Motor neuron (in vitro differentiated cells): Measurements from ENCODE around the gene SLC25A2. TPM values are rescaled to one million over a fixed set of nuclear protein-coding genes. Genes with fewer than 3 reads are reported as not detected.

Experiments
- ATAC-seq, 8 experiments: fragments of 200-7000 bp; cut with Tn5 transposase; replicated peaks in 6 of 8; 2 replicates each; pipeline ENCODE4 v1.8.0; 2021; ENCODE audit warnings: mild to moderate bottlenecking in 8 of 8, moderate library complexity in 8 of 8
- H3K27ac ChIP-seq, 2 donors: fragments of 250-450 bp; sonication (Bioruptor Pico); 2 replicates each; pipeline ENCODE4 v1.9.0; 2021; ENCODE audit warnings: antibody characterized with exemption in 2 of 2, mild to moderate bottlenecking in 2 of 2, moderate library complexity in 1 of 2
- H3K4me1 ChIP-seq, 2 donors: fragments of 250-450 bp; sonication (Bioruptor Pico); replicated peaks in 1 of 2; 2 replicates each; pipeline ENCODE4 v1.6.1; 2021; ENCODE audit warnings: antibody characterized with exemption in 2 of 2, mild to moderate bottlenecking in 2 of 2, moderate library complexity in 1 of 2
- H3K4me3 ChIP-seq, 5 donors: fragments of 250-450 bp; sonication (Bioruptor Pico); 2 replicates each; pipeline ENCODE4 v1.9.0; 2021; ENCODE audit warnings: antibody characterized with exemption in 5 of 5, mild to moderate bottlenecking in 5 of 5, moderate library complexity in 4 of 5
- WGBS, 10 experiments: fragments of 450-650 bp; shearing (Covaris generic); methylation state at CpG; one replicate each; pipeline ENCODE4 v1.0.0; 2022; 5-methylcytosine and 5-hydroxymethylcytosine counted together
- in situ Hi-C, 9 experiments: fragments of 400-800 bp; cut with MboI; loops; one replicate each; pipeline ENCODE4 v1.15.0; 2021; ENCODE audit warnings: low sequenced_read_pairs in 9 of 9, low pct_unique_long_range_greater_than_20kb in 2 of 9; ENCODE audit not compliant: unreplicated experiment in 9 of 9
- total RNA-seq, 8 experiments: library from RNA; unstranded; fragments of 300-600 nt; gene quantifications; 2 replicates each; pipeline versions ENCODE4 v1.2.3 to v1.2.4, GENCODE V29; 2022

Gene SLC25A2
- total RNA-seq, 8 experiments from 2014 or later: 0.14 to 1.4 (median 0.54) TPM; not detected in 2

DNA sequence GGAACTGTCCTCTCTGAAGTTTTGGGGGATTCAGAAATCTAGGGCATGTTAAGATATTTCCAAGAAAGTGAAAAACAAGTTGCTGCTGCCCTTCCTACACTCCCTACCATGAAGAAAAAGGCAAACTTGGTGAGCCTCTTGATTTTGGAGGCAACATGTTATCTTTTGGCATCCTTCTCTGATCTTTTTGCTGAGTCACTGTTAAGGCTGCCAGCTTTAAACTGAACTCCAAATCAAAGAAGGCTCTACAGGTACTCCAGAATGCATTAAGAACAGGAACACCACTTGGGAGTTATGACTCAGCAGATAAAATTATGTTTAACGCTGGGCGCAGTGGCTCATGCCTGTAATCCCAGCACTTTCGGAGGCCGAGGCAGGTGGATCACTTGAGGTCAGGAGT is 34.7 kb downstream of the SLC25A2 start:
- no peak overlapping the region for H3K4me3 ChIP-seq
- WGBS, 10 experiments: 50 to 100% (median 88%) methylated on average over 1 to 4 of the region's 4 CpGs; no CpG with 5 or more reads in 2 of the 10 experiments
- no peaks in the 10 kb centered on the region for H3K4me1 ChIP-seq
- in situ Hi-C loops: loop anchor here in 1 of 9 experiments (25.0 kb wide), 1 partner anchor 107 kb away; the partner anchor contains the start of genes PCDHB6 and PCDHB7
- no peak for ATAC-seq
- H3K27ac ChIP-seq: no peak overlapping the region

GRCh38 chr5:141261238-141261546 is 42.7 kb downstream of the SLC25A2 start:
- H3K4me1 ChIP-seq: no peaks in the 10 kb centered on the region
- in situ Hi-C loops: loop anchor here in 1 of 9 experiments (25.0 kb wide), 1 partner anchor 99 kb away; the partner anchor contains the start of genes PCDHB6 and PCDHB7
- WGBS, 10 experiments: 10 to 100% (median 34%) methylated on average over 1 of the region's 1 CpG; no CpG with 5 or more reads in 2 of the 10 experiments

GRCh38 chr5:141260458-141261237 is 43.2 kb downstream of the SLC25A2 start:
- Histone ChIP-seq H3K4me3 (no peak overlapping the region), H3K27ac (no peak overlapping the region), H3K4me1 (no peaks in the 10 kb centered on the region)
- ATAC-seq: no peak
- in situ Hi-C loops: loop anchor here in 1 of 9 experiments (25.0 kb wide), 1 partner anchor 98 kb away; the partner anchor contains the start of genes PCDHB6 and PCDHB7
- 21 to 69% (median 48%) methylated on average over 1 to 5 of the region's 5 CpGs for WGBS, 10 experiments

More at GRCh38 chr5:141261238-141261546, 42.7 kb downstream of the SLC25A2 start:
- Histone ChIP-seq H3K4me3 (no peak overlapping the region), H3K27ac (no peak overlapping the region)
- ATAC-seq: no peak

DNA sequence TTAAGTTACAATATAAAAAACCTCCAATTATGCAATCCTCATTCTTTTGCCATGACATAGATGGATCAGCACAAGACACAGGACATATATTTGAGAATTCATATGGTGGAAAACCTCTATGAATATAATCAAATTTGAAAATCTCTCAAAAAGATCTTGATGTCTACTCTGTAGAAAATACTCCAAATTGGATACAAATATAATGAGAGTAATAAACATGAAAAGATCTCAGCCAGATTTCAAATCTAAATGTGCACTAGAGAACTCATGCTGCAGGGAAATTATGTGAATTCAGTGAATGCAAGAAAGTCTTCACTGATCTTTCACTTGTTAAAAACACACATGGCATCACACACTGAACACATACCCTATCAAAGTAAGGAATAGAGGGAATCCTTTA is 44.9 kb downstream of the SLC25A2 start:
- H3K4me1 ChIP-seq: no peaks in the 10 kb centered on the region
- H3K4me3 ChIP-seq: no peak overlapping the region
- H3K27ac ChIP-seq: no peak overlapping the region
- in situ Hi-C loops: loop anchor here in 1 of 9 experiments (25.0 kb wide), 1 partner anchor 97 kb away; the partner anchor contains the start of genes PCDHB6 and PCDHB7
- no peak for ATAC-seq

GRCh38 chr5:141258464-141258863 is 45.4 kb downstream of the SLC25A2 start:
- no peak overlapping the region for H3K27ac ChIP-seq
- no peak for ATAC-seq
- in situ Hi-C loops: loop anchor here in 1 of 9 experiments (25.0 kb wide), 1 partner anchor 96 kb away; the partner anchor contains the start of genes PCDHB6 and PCDHB7
- no peak overlapping the region for H3K4me3 ChIP-seq
- no peaks in the 10 kb centered on the region for H3K4me1 ChIP-seq

Other genes with a start within 250 kb of the SLC25A2 start
- 10 to 100 TPM in 5 of 8 experiments, 1 to 10 TPM in 2, under 1 TPM in 1; 0.36 to 45.7 (median 10.3) TPM for gene PCDHB2, start 209.4 kb downstream of the SLC25A2 start, total RNA-seq
- gene PCDHB3, start 203.6 kb downstream of the SLC25A2 start, total RNA-seq: 1 to 10 TPM in 7 of 8 experiments, not detected in 1; 1.6 to 7.6 (median 2.8) TPM
- gene PCDHB4, start 182.2 kb downstream of the SLC25A2 start, total RNA-seq: 1 to 10 TPM in 4 of 8 experiments, under 1 TPM in 4; 0.20 to 2.0 (median 1.2) TPM
- gene PCDHB5, start 168.8 kb downstream of the SLC25A2 start, total RNA-seq: 10 to 100 TPM in 3 of 8 experiments, 1 to 10 TPM in 1, under 1 TPM in 3, not detected in 1; 0.27 to 51.6 (median 8.5) TPM
- 1 to 10 TPM in 4 of 8 experiments, under 1 TPM in 3, not detected in 1; 0.28 to 2.8 (median 2.3) TPM for gene PCDHB6, start 154.0 kb downstream of the SLC25A2 start, total RNA-seq
- gene PCDHB7, start 131.4 kb downstream of the SLC25A2 start, total RNA-seq: 1 to 10 TPM in 3 of 8 experiments, under 1 TPM in 5; 0.20 to 2.0 (median 0.50) TPM
- 1 to 10 TPM in 4 of 8 experiments, under 1 TPM in 4; 0.11 to 4.4 (median 1.8) TPM for gene PCDHB8, start 126.3 kb downstream of the SLC25A2 start, total RNA-seq
- 1 to 10 TPM in 5 of 8 experiments, under 1 TPM in 3; 0.25 to 3.4 (median 1.8) TPM for gene PCDHB16, start 121.7 kb downstream of the SLC25A2 start, total RNA-seq
- 10 to 100 TPM in 1 of 8 experiments, 1 to 10 TPM in 6, under 1 TPM in 1; 0.72 to 10.1 (median 2.3) TPM for gene PCDHB9, start 116.9 kb downstream of the SLC25A2 start, total RNA-seq
- 10 to 100 TPM in 1 of 8 experiments, 1 to 10 TPM in 4, under 1 TPM in 3; 0.20 to 25.4 (median 5.5) TPM for gene PCDHB10, start 111.7 kb downstream of the SLC25A2 start, total RNA-seq
- 1 to 10 TPM in 6 of 8 experiments, under 1 TPM in 2; 0.46 to 6.1 (median 3.4) TPM for gene PCDHB11, start 104.4 kb downstream of the SLC25A2 start, total RNA-seq
- 1 to 10 TPM in 5 of 8 experiments, under 1 TPM in 3; 0.31 to 8.9 (median 2.9) TPM for gene PCDHB12, start 95.3 kb downstream of the SLC25A2 start, total RNA-seq
- gene PCDHB13, start 90.1 kb downstream of the SLC25A2 start, total RNA-seq: 1 to 10 TPM in 7 of 8 experiments, under 1 TPM in 1; 0.25 to 6.7 (median 2.9) TPM
- gene PCDHB14, start 80.7 kb downstream of the SLC25A2 start, total RNA-seq: 10 to 100 TPM in 1 of 8 experiments, 1 to 10 TPM in 7; 1.2 to 16.7 (median 6.5) TPM
- gene PCDHB15, start 58.7 kb downstream of the SLC25A2 start, total RNA-seq: 1 to 10 TPM in 6 of 8 experiments, under 1 TPM in 2; 0.25 to 8.6 (median 3.5) TPM
- 100 to 1,000 TPM in 2 of 8 experiments, 10 to 100 TPM in 6; 58.8 to 118 (median 71.3) TPM for gene TAF7, start 16.7 kb upstream of the SLC25A2 start, total RNA-seq
- gene PCDHGA1, start 26.5 kb upstream of the SLC25A2 start, total RNA-seq: 1 to 10 TPM in 2 of 8 experiments, under 1 TPM in 6; 0.23 to 1.3 (median 0.79) TPM
- 1 to 10 TPM in 2 of 8 experiments, under 1 TPM in 6; 0.16 to 1.5 (median 0.34) TPM for gene PCDHGA2, start 34.7 kb upstream of the SLC25A2 start, total RNA-seq
- 10 to 100 TPM in 1 of 8 experiments, 1 to 10 TPM in 1, under 1 TPM in 6; 0.05 to 32.1 (median 0.65) TPM for gene PCDHGA3, start 39.8 kb upstream of the SLC25A2 start, total RNA-seq
- gene PCDHGB1, start 46.0 kb upstream of the SLC25A2 start, total RNA-seq: 1 to 10 TPM in 3 of 8 experiments, under 1 TPM in 5; 0.33 to 4.4 (median 0.83) TPM
- gene PCDHGA4, start 51.0 kb upstream of the SLC25A2 start, total RNA-seq: 1 to 10 TPM in 5 of 8 experiments, under 1 TPM in 3; 0.22 to 3.2 (median 1.4) TPM
- gene PCDHGB2, start 55.9 kb upstream of the SLC25A2 start, total RNA-seq: 10 to 100 TPM in 1 of 8 experiments, 1 to 10 TPM in 2, under 1 TPM in 5; 0.41 to 10.7 (median 0.83) TPM
- gene PCDHGA5, start 60.1 kb upstream of the SLC25A2 start, total RNA-seq: 1 to 10 TPM in 2 of 8 experiments, under 1 TPM in 6; 0.16 to 5.2 (median 0.50) TPM
- gene PCDHGB3, start 66.2 kb upstream of the SLC25A2 start, total RNA-seq: 1 to 10 TPM in 3 of 8 experiments, under 1 TPM in 5; 0.22 to 6.5 (median 0.59) TPM
- gene PCDHGA6, start 69.8 kb upstream of the SLC25A2 start, total RNA-seq: 1 to 10 TPM in 4 of 8 experiments, under 1 TPM in 4; 0.11 to 6.9 (median 0.88) TPM
- 1 to 10 TPM in 2 of 8 experiments, under 1 TPM in 6; 0.16 to 5.8 (median 0.52) TPM for gene PCDHGA7, start 78.7 kb upstream of the SLC25A2 start, total RNA-seq
- 10 to 100 TPM in 1 of 8 experiments, 1 to 10 TPM in 5, under 1 TPM in 2; 0.22 to 92.9 (median 1.4) TPM for gene PCDHGB4, start 83.6 kb upstream of the SLC25A2 start, total RNA-seq
- 1 to 10 TPM in 2 of 8 experiments, under 1 TPM in 6; 0.11 to 5.7 (median 0.57) TPM for gene PCDHGA8, start 88.6 kb upstream of the SLC25A2 start, total RNA-seq
- 10 to 100 TPM in 1 of 8 experiments, 1 to 10 TPM in 3, under 1 TPM in 4; 0.05 to 11.4 (median 0.83) TPM for gene PCDHGB5, start 93.9 kb upstream of the SLC25A2 start, total RNA-seq
- 1 to 10 TPM in 4 of 8 experiments, under 1 TPM in 4; 0.22 to 5.5 (median 1.3) TPM for gene PCDHGA9, start 98.7 kb upstream of the SLC25A2 start, total RNA-seq
- gene PCDHGB6, start 104.0 kb upstream of the SLC25A2 start, total RNA-seq: 10 to 100 TPM in 5 of 8 experiments, 1 to 10 TPM in 3; 1.1 to 46.7 (median 31.5) TPM
- 1 to 10 TPM; 2.1 to 7.6 (median 4.4) TPM for gene PCDHGA10, start 108.9 kb upstream of the SLC25A2 start, total RNA-seq
- gene PCDHGB7, start 113.6 kb upstream of the SLC25A2 start, total RNA-seq: 10 to 100 TPM in 2 of 8 experiments, 1 to 10 TPM in 6; 4.7 to 31.4 (median 9.2) TPM
- 1 to 10 TPM; 1.3 to 8.8 (median 3.8) TPM for gene PCDHGA11, start 117.0 kb upstream of the SLC25A2 start, total RNA-seq
- 10 to 100 TPM in 1 of 8 experiments, 1 to 10 TPM in 7; 1.0 to 16.1 (median 1.5) TPM for gene PCDHGA12, start 126.5 kb upstream of the SLC25A2 start, total RNA-seq
- 10 to 100 TPM; 15.4 to 73.0 (median 26.0) TPM for gene PCDHGC3, start 171.9 kb upstream of the SLC25A2 start, total RNA-seq
- gene PCDHGC4, start 181.0 kb upstream of the SLC25A2 start, total RNA-seq: 1 to 10 TPM in 5 of 8 experiments, under 1 TPM in 3; 0.46 to 6.7 (median 4.8) TPM
- gene PCDHGC5, start 185.0 kb upstream of the SLC25A2 start, total RNA-seq: 1 to 10 TPM in 4 of 8 experiments, under 1 TPM in 4; 0.31 to 4.1 (median 1.1) TPM